ENCODE measurements around the gene SORCS3.

DNA sequence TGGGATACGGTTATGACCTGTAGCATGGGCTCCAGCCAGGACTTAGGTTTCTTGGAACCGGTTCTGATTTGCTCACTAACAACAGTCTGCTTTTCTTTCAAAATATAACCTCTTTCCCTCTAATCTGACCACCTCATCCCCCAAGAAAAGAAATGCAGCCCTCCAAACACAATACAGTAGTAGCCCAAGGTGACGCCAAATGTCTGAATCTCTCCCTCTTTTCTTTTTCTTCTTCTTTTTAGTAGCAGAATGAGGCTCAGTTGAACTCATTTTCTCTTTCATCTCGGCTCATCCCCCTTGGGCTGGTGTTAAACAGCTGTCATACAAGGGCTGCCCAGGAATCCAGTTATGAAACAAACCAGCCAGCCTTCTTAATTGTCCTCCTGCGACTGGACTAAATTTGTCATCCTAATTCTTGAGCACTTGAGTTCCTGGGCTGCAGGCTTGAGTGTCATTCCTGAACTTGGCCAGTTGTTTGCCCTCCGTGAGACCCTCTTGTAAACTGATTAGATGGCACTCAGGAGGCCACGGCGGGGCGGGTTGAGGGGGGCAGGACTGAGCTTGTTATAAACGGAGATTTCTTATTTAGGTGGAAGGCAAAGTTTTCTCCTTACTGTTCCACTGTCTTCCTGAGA is 94.8 kb downstream of the SORCS3 start:
- TF ChIP-seq EZH2 (IDR thresholded peaks at IDR 0.05; ENCODE audit: borderline replicate concordance, control insufficient read depth, low read depth, low read length) = no peak
- TF ChIP-seq, protein P1, sequence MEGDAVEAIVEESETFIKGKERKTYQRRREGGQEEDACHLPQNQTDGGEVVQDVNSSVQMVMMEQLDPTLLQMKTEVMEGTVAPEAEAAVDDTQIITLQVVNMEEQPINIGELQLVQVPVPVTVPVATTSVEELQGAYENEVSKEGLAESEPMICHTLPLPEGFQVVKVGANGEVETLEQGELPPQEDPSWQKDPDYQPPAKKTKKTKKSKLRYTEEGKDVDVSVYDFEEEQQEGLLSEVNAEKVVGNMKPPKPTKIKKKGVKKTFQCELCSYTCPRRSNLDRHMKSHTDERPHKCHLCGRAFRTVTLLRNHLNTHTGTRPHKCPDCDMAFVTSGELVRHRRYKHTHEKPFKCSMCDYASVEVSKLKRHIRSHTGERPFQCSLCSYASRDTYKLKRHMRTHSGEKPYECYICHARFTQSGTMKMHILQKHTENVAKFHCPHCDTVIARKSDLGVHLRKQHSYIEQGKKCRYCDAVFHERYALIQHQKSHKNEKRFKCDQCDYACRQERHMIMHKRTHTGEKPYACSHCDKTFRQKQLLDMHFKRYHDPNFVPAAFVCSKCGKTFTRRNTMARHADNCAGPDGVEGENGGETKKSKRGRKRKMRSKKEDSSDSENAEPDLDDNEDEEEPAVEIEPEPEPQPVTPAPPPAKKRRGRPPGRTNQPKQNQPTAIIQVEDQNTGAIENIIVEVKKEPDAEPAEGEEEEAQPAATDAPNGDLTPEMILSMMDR (IDR thresholded peaks at IDR 0.05 in 2 of 3, conservative IDR thresholded peaks at IDR 0.05 in 1 of 3; ENCODE audit: control insufficient read depth in 2 of 3, extremely low read depth in 1 of 3, insufficient read depth in 1 of 3, low read depth in 3 of 3, low read length in 3 of 3) = no peak
- TF ChIP-seq, protein P2, sequence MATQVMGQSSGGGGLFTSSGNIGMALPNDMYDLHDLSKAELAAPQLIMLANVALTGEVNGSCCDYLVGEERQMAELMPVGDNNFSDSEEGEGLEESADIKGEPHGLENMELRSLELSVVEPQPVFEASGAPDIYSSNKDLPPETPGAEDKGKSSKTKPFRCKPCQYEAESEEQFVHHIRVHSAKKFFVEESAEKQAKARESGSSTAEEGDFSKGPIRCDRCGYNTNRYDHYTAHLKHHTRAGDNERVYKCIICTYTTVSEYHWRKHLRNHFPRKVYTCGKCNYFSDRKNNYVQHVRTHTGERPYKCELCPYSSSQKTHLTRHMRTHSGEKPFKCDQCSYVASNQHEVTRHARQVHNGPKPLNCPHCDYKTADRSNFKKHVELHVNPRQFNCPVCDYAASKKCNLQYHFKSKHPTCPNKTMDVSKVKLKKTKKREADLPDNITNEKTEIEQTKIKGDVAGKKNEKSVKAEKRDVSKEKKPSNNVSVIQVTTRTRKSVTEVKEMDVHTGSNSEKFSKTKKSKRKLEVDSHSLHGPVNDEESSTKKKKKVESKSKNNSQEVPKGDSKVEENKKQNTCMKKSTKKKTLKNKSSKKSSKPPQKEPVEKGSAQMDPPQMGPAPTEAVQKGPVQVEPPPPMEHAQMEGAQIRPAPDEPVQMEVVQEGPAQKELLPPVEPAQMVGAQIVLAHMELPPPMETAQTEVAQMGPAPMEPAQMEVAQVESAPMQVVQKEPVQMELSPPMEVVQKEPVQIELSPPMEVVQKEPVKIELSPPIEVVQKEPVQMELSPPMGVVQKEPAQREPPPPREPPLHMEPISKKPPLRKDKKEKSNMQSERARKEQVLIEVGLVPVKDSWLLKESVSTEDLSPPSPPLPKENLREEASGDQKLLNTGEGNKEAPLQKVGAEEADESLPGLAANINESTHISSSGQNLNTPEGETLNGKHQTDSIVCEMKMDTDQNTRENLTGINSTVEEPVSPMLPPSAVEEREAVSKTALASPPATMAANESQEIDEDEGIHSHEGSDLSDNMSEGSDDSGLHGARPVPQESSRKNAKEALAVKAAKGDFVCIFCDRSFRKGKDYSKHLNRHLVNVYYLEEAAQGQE (IDR thresholded peaks at IDR 0.05; ENCODE audit: low read depth, low read length) = no peak
- TF ChIP-seq POLR2A (IDR thresholded peaks at IDR 0.05; ENCODE audit: low read depth, low read length) = no peak
- no peak for TF ChIP-seq MTA3 (IDR thresholded peaks at IDR 0.05; ENCODE audit: borderline replicate concordance, low read length)
- TF ChIP-seq ESRRA (IDR thresholded peaks at IDR 0.05; ENCODE audit: low read length) = no peak
- TF ChIP-seq MYC (IDR thresholded peaks at IDR 0.05; ENCODE audit: insufficient read depth, insufficient read length, insufficient replicate concordance, low read length, severe bottlenecking) = no peak
- TF ChIP-seq POLR2AphosphoS5 (IDR thresholded peaks at IDR 0.05; ENCODE audit: low read length) = no peak
- TF ChIP-seq, protein P3, sequence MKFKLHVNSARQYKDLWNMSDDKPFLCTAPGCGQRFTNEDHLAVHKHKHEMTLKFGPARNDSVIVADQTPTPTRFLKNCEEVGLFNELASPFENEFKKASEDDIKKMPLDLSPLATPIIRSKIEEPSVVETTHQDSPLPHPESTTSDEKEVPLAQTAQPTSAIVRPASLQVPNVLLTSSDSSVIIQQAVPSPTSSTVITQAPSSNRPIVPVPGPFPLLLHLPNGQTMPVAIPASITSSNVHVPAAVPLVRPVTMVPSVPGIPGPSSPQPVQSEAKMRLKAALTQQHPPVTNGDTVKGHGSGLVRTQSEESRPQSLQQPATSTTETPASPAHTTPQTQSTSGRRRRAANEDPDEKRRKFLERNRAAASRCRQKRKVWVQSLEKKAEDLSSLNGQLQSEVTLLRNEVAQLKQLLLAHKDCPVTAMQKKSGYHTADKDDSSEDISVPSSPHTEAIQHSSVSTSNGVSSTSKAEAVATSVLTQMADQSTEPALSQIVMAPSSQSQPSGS (IDR thresholded peaks at IDR 0.05; ENCODE audit: low read length) = no peak
- TF ChIP-seq FOXM1 (IDR thresholded peaks at IDR 0.05; ENCODE audit: low read depth, low read length) = no peak
- TF ChIP-seq SREBF2 (IDR thresholded peaks at IDR 0.05; ENCODE audit: low read length) = no peak

Data from GM12878 (cell line).